ENCODE measurements around the gene NCAPH2.

GRCh38 chr22:50497093-50497492, 10.9 kb upstream of the NCAPH2 start:
- TF ChIP-seq POLR2A (IDR thresholded peaks at IDR 0.05; ENCODE audit: low read length) (no peak), GATA1 (IDR thresholded peaks at IDR 0.05; ENCODE audit: low read depth, low read length) (no peak)

All from erythroblast (primary cell).